ENCODE measurements around the gene MEIKIN. TPM values are rescaled to one million over a fixed set of nuclear protein-coding genes. Genes with fewer than 3 reads are reported as not detected.
A peak's percentile ranks its signal among the peaks of the same experiment; 100 is the strongest.

The MEIKIN gene
- total RNA-seq, 1 donor from 2014 or later, result not detected

DNA sequence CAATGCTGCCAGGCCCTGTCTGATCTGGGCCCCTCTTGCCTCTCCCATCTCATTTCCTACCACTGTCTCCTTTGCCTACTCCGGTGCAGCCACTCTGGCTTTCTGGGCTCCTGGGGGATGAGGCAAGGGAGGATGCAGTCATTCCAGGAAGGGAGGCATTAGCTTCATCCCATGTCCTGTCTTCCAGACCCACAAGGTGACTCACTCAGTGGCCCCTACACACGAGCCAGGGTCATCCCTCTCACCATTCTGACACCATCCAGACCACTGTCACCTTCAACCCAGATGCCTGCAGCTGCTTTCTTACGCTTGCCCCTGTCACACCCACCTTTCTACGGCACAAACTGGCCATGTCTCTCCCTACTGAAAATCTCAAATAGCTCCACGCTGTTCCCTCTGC lies 46.9 kb upstream of the MEIKIN start:
- no peak overlapping the region for H3K27ac Mint-ChIP-seq

DNA sequence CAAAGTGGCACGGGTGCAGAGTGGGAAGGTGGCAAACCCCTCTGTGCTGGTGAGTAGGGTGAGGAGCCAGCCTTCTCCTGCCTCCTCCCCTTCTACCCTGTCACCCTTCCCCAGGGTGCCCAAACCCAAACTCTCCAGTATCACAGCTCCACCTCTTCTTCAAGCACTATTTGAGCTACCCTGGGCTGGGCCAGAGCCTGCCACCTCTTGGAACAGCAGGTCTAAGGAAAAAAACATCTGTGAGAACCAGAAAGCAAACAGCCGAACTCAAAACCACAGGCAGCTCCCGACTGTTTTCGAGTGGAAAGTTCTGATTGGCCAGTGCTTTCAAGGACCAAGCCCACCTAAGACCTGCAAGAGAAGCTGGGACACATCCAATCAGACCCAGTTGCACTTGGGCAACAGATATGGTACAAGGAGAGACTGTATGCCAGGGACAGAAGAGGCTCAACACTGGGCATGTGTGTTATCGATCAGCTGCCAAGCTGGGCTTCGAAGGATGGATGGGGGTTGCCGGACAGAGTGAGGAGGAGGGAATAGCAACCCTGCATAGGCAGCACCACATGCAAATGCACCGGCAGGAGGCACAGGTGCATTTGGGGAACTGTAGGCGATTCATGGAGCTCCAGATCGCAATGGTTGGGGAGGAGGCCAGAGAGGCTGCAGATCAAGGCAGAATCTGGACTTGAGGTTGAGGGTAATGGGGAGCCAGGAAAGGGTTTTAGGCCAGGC lies 46.3 kb upstream of the MEIKIN start:
- Histone ChIP-seq H3K4me3 (no peak overlapping the region), H3K4me1 (peaks cover 4% of the 10 kb centered on the region), H4K20me1 (ENCODE audit: low read depth) (no peaks in the 10 kb centered on the region), H3K27me3 (no peaks in the 10 kb centered on the region), H3K79me2 (ENCODE audit: low read depth) (no peaks in the 10 kb centered on the region), H2AFZ (replicated peaks) (no peak overlapping the region), H3K4me2 (no peak overlapping the region), H3K36me3 (no peaks in the 10 kb centered on the region), H3K9me3 (ENCODE audit: low read depth) (no peaks in the 10 kb centered on the region), H3K27ac (no peak overlapping the region), H3F3A (ENCODE audit: low read depth) (no peaks in the 10 kb centered on the region), H3K9ac (no peak overlapping the region)
- no peak for TF ChIP-seq EZH2phosphoT487 (IDR thresholded peaks at IDR 0.05)
- no peak for TF ChIP-seq EZH2 (IDR thresholded peaks at IDR 0.05)
- TF ChIP-seq, protein P1, sequence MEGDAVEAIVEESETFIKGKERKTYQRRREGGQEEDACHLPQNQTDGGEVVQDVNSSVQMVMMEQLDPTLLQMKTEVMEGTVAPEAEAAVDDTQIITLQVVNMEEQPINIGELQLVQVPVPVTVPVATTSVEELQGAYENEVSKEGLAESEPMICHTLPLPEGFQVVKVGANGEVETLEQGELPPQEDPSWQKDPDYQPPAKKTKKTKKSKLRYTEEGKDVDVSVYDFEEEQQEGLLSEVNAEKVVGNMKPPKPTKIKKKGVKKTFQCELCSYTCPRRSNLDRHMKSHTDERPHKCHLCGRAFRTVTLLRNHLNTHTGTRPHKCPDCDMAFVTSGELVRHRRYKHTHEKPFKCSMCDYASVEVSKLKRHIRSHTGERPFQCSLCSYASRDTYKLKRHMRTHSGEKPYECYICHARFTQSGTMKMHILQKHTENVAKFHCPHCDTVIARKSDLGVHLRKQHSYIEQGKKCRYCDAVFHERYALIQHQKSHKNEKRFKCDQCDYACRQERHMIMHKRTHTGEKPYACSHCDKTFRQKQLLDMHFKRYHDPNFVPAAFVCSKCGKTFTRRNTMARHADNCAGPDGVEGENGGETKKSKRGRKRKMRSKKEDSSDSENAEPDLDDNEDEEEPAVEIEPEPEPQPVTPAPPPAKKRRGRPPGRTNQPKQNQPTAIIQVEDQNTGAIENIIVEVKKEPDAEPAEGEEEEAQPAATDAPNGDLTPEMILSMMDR (IDR thresholded peaks at IDR 0.05), result no peak
- DNase-seq (ENCODE audit: low spot score), result no peak
- H3K27ac Mint-ChIP-seq, result peak overlapping the region; percentile 42
- H3K4me3 Mint-ChIP-seq, result no peak overlapping the region
- peaks cover 4% of the 10 kb centered on the region for H3K27me3 Mint-ChIP-seq (ENCODE audit: insufficient read depth, low read depth)
- peaks cover 8% of the 10 kb centered on the region for H3K4me1 Mint-ChIP-seq
- H3K9me3 Mint-ChIP-seq, result no peaks in the 10 kb centered on the region
- no peaks in the 10 kb centered on the region for H3K36me3 Mint-ChIP-seq

More for the DNA sequence above, 46.9 kb upstream of the MEIKIN start:
- Histone ChIP-seq H3K4me2 (no peak overlapping the region), H3K36me3 (no peaks in the 10 kb centered on the region), H3K27ac (no peak overlapping the region), H3K9me3 (ENCODE audit: low read depth) (no peaks in the 10 kb centered on the region), H3K79me2 (ENCODE audit: low read depth) (no peaks in the 10 kb centered on the region), H3K4me3 (no peak overlapping the region), H3F3A (ENCODE audit: low read depth) (no peaks in the 10 kb centered on the region), H2AFZ (replicated peaks) (no peak overlapping the region), H3K27me3 (no peaks in the 10 kb centered on the region), H3K4me1 (peaks cover 4% of the 10 kb centered on the region), H4K20me1 (ENCODE audit: low read depth) (no peaks in the 10 kb centered on the region), H3K9ac (no peak overlapping the region)
- no peaks in the 10 kb centered on the region for H3K36me3 Mint-ChIP-seq
- no peak for DNase-seq (ENCODE audit: low spot score)
- peaks cover 8% of the 10 kb centered on the region for H3K4me1 Mint-ChIP-seq
- H3K9me3 Mint-ChIP-seq, result no peaks in the 10 kb centered on the region
- peaks cover 4% of the 10 kb centered on the region for H3K27me3 Mint-ChIP-seq (ENCODE audit: insufficient read depth, low read depth)
- no peak overlapping the region for H3K4me3 Mint-ChIP-seq
- TF ChIP-seq EZH2phosphoT487 (IDR thresholded peaks at IDR 0.05) (no peak), EZH2 (IDR thresholded peaks at IDR 0.05) (no peak)
- TF ChIP-seq, protein P1 (IDR thresholded peaks at IDR 0.05), result no peak

DNA sequence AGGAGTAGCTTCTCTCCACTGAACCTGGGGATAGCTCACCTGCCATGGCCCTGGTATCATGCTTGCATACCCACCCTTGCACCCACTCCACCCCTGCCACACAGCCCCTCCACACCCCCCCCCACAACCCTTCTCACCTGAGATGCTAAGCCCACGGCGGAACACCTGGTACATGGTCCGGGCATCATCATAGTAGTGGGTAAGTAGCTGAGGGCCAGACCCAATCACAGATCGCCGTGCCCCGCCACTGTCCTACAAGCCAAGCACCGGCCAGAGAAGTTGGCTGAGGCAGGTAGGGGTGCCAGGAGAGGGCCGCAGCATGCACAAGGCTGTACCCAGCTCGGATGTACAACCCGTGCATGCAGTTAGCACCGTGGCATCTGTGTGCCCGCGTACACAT lies 45.3 kb upstream of the MEIKIN start:
- H3K9me3 ChIP-seq (ENCODE audit: low read depth), result no peaks in the 10 kb centered on the region
- no peaks in the 10 kb centered on the region for H3K79me2 ChIP-seq (ENCODE audit: low read depth)
- no peak overlapping the region for H3K27ac ChIP-seq
- Mint-ChIP-seq H3K4me3 (no peak overlapping the region), H3K4me1 (peaks cover 10% of the 10 kb centered on the region), H3K36me3 (no peaks in the 10 kb centered on the region), H3K9me3 (peaks cover 1% of the 10 kb centered on the region), H3K27me3 (ENCODE audit: insufficient read depth, low read depth) (peaks cover 4% of the 10 kb centered on the region), H3K27ac (no peak overlapping the region)
- H4K20me1 ChIP-seq (ENCODE audit: low read depth), result no peaks in the 10 kb centered on the region
- no peak for DNase-seq (ENCODE audit: low spot score)
- H3K36me3 ChIP-seq, result no peaks in the 10 kb centered on the region
- no peak for TF ChIP-seq EZH2phosphoT487 (IDR thresholded peaks at IDR 0.05)
- TF ChIP-seq, protein P1 (IDR thresholded peaks at IDR 0.05), result no peak
- TF ChIP-seq EZH2 (IDR thresholded peaks at IDR 0.05), result no peak
- peaks cover 4% of the 10 kb centered on the region for H3K4me1 ChIP-seq
- no peak overlapping the region for H3K9ac ChIP-seq
- H3K4me3 ChIP-seq, result no peak overlapping the region
- H3K27me3 ChIP-seq, result no peaks in the 10 kb centered on the region
- H3F3A ChIP-seq (ENCODE audit: low read depth), result no peaks in the 10 kb centered on the region
- H3K4me2 ChIP-seq, result no peak overlapping the region
- H2AFZ ChIP-seq (replicated peaks), result no peak overlapping the region
